HG03354 (cell line): ENCODE measurements around the gene PBX3.

Source experiments
- ATAC-seq: cut with Tn5 transposase; IDR thresholded peaks from one replicate; pipeline ENCODE4 v1.9.1; 2021; ENCODE audit warnings: mild to moderate bottlenecking; ENCODE audit not compliant: unreplicated experiment, poor library complexity, severe bottlenecking

PBX3 gene

GRCh38 chr9:125985998-125986655 is 239.0 kb downstream of the PBX3 start:
- no peak for ATAC-seq

- no peak for ATAC-seq
Measured at GRCh38 chr9:125986966-125987365, 239.8 kb downstream of the PBX3 start.

GRCh38 chr9:125987420-125987819 is 240.2 kb downstream of the PBX3 start:
- ATAC-seq: no peak

- ATAC-seq: no peak
Measured at GRCh38 chr9:125988479-125989050, 241.4 kb downstream of the PBX3 start.

DNA sequence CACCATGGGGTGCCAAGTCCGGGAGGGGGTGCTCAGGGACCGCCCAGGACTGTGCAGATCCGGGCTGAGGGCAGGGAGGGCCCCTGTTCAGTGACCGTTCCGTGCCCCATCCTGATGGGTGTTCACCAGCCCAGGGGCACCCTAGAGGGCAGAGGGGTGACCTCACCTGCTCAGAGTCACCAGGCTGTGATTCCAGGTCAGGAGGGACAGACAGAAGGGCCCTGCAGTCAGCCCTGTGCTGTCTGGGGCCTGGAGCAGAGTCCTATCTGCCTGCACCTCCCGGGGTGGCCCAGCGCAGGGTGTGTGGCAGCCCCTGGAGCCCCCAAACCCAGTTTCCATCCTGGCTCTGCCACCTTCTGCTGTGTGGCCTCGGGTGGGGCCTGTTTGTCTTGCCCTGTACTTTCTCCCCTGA is 241.9 kb downstream of the PBX3 start:
- no peak for ATAC-seq

- ATAC-seq: no peak
Measured at GRCh38 chr9:125989524-125990180, 242.5 kb downstream of the PBX3 start.

DNA sequence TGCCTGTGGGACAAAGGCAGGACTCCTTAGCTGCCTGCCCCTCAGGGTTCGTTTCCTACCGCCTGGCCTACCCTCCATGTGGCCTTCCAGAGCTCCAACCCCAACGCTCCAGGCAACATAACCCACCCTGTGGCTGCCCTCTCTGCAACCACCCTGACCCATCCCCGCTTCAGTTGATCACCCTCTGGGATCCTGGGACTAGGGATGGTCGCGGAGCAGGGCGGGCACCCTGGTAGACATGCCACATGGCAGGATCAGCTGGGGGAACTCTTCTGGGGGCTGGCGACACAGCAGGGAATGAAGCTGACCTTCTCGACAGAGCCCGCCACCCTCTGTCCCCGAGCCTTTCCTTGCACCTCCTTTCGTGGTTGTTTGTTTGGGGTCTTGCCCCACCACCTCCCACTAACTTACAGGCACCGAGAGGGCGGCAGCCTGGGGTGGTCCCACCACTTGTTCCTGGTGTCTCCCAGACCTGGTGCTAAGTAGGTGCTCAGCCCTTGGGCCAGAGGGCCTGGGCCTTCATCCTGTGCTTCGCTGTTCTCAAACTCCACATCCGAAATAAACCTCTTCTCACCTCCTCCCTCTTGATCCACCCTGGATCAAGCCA is 243.1 kb downstream of the PBX3 start:
- no peak for ATAC-seq

- ATAC-seq: no peak
Measured at GRCh38 chr9:125990793-125991220, 243.6 kb downstream of the PBX3 start.

- no peak for ATAC-seq
Measured at GRCh38 chr9:125991886-125992529, 244.8 kb downstream of the PBX3 start.

DNA sequence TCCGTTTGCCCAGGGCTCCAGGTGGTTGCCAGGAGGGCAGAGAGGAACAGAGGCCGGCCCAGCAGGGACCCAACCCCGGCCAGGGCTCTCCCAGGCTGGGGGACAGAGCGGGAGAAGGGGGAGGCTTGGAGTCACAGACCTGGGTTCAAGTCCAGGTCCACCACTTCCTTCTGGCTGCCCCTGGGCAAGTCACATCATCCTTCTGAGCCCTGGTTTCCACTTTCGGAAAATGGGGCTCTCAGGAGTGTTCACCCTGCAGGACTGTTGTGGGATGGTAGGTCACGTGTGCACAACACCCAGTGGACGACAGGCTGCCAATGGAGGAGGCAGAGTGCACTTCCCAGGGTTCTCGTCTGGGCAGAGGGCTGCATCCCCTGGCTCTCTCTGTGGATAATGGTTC is 245.4 kb downstream of the PBX3 start:
- no peak for ATAC-seq

DNA sequence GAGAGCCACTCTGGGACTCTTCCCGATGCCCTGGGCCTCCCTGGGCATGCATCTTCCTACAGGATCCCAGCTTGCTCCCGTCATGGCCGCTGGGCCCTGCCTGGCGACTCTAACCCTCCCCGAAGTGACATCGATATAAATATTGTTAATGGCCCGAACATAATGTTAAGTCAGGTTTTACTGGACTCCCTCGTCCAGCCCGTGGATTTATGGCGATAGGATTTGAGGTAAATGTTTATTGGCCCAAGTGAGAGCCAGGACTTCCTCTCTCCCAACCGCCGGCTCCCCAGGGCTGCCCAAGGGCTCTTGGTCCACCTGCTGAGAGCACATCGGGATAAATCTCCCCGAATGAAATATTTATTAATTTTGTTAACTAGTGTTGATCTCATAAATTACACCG is 246.3 kb downstream of the PBX3 start:
- no peak for ATAC-seq

GRCh38 chr9:125994066-125994943 is 247.1 kb downstream of the PBX3 start:
- ATAC-seq: no peak

- ATAC-seq: no peak
Measured at GRCh38 chr9:125995006-125995405, 247.8 kb downstream of the PBX3 start.

DNA sequence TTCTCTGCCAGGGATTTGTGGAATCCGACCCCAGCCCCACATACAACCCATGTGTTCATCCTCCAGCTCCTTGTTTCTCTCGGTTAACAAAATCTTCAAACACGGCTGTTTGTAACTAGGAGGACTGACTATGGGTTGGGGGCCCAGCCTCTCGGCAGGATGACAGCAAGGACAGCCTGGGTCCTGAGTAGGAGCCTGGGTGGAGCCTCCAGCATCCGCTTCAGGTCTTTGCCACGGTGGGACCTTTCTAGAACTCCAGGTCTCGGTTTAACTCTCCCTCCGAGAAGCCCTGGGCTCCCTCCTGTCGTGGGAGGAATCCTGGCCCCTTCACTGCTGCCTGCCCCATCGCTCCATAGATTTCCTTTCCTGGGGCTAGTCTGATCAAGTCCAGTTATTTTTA is 248.5 kb downstream of the PBX3 start:
- ATAC-seq: no peak

DNA sequence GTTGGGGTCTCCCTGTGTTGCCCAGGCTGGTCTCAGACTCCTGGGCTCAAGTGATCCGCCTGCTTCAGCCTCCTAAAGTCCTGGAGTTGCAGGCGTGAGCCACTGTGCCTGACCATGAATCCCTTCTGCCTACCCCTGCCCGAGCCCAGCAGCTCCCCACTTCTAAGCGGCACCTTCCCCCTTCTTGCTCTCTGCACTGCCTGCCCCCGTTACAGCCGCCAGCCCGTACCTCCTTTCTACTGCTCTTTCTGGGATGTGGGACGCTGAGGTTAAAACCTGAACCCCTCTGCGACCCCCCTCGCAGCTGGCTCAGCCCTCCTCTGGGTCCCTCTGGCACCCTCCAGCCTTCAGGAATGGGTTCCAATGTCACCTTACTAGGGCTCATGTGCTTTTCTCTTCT is 249.6 kb downstream of the PBX3 start:
- ATAC-seq: no peak

DNA sequence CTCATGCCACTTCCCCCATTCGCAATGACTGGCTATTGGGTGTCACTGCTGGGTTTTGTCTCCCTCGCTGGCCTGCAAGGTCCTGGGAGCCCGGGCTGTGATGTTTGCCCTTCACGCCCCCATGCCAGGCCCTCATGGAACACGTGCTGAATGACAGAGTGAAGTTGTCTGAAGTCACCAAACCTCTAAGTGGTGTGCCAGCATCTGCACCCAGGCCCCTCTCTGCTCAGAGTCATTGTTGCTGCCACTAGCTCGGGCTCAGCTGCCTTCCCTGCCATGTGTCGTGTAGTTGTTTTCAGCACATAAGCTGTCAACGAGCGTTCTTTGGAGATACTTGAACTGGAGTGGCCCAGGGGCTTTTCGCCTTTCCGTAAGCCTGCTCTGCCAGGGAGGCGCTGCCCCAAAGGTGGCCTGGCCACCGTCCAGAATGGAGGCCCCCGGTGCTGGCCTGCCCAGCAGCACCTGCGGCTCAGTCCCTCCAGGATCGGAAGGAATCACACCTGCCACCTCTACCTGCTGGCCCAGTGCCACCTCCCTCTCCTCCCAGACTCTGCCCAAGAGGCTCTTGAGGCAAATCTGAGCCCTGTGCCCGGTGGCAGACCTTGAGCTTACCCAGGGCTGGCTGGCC is 250.1 kb downstream of the PBX3 start:
- ATAC-seq: no peak

DNA sequence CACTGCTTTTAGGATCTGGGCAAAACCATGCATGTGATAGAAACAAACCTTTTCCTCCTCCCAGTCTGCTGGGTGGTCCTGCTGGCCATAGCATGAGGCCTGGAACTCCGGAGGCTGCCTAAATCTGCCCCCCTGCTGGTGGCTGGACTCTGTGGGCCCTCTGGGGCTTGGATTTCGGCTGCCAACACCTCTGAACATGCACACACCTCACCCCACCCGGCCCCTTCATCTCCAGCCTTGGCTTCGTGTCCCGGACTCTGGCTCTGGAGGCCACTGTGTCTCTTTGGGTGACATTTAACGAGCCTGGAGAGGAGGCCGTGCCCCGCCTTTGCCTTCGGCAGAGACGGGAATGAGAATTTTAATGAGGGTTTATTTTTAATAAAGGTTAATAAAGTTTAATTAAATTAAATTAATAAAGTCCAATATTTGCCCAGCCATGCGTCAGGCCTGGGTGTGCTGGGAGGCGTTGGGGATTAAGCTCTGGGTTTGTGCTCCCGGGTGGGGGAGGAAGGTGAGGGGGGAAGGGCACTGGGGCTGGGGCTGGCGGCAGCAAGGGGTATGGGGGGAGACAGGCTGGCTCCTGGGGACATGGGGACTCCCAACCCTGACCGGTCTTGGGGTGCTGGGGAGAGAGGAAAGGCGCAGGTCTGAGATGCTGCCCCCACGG is 251.8 kb downstream of the PBX3 start:
- ATAC-seq: no peak

DNA sequence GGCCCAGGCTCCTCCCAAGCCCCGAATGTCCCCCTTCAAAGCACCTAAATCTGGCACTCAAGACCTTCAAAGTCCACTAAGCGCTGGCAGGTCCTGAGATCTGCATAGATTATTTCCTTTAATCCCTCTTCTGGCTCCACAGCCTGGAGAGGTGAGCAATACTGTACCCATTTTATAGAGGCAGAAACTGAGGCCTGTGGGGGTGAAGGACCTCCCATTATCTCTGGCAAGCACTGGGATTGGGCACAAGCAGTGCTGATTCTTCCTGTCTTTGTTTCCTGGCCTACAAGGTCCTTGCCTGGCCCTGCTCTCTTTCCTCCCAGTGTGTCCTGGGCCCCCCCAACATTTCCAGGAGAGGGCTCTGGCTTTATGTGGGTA is 252.3 kb downstream of the PBX3 start:
- no peak for ATAC-seq

GRCh38 chr9:126000256-126000655 is 253.1 kb downstream of the PBX3 start:
- ATAC-seq: no peak
